ENCODE data around the gene MICAL3.

The MICAL3 gene

GRCh38 chr22:17753401-17753989 lies 270.9 kb downstream of the MICAL3 start:
- H3K4me3 ChIP-seq (replicated peaks; ENCODE audit: low read depth, low read length): no peak overlapping the region
- TF ChIP-seq CTCF (IDR thresholded peaks at IDR 0.05; ENCODE audit: low read length, missing control alignments): no peak
- DNase-seq (ENCODE audit: low read depth): no peak

- no peak overlapping the region for H3K4me3 ChIP-seq (replicated peaks; ENCODE audit: low read depth, low read length)
- DNase-seq (ENCODE audit: low read depth): no peak
- TF ChIP-seq CTCF (IDR thresholded peaks at IDR 0.05; ENCODE audit: low read length, missing control alignments): no peak
Measured at GRCh38 chr22:17751596-17751995, 272.8 kb downstream of the MICAL3 start.

DNA sequence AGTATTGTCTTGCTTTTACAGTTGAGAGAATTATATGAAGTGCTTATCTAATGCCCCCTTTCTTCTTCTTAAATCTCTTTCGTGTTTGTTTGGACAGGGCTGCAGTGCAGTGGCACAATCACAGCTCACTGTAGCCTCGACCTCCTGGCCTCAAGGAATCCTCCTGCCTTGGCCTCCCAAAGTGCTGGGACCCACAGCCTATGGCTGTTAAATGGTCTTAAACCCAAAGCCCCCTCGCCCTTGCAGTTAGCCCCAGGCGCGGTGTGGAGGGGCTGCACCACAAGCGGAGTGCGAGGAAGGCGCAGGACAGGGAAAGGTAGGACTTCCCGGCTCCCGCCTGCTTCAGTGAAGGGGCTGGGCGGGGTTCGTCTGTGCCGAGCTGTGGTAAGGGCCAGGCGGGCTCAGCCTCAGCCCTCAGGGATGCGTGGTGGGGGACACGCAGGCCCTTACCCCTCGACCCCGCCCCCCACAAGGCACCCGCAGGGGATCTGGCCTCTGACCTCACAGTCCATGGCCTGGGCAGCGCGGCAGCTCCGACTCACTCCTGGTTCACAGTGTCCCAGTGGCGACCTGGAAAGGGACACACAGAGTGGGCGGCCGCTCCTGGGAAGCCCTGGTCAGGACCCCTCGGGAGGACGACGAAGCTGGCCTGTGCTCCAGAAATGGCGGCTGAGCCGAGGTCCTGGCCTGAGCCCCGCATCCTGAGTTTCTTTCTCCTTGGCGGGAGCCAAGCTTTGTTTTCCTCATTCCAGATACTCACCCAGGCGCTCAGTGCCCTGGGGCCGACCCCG lies 274.6 kb downstream of the MICAL3 start:
- TF ChIP-seq CTCF (IDR thresholded peaks at IDR 0.05; ENCODE audit: low read length, missing control alignments): no peak
- no peak for DNase-seq (ENCODE audit: low read depth)
- H3K4me3 ChIP-seq (replicated peaks; ENCODE audit: low read depth, low read length): no peak overlapping the region

DNA sequence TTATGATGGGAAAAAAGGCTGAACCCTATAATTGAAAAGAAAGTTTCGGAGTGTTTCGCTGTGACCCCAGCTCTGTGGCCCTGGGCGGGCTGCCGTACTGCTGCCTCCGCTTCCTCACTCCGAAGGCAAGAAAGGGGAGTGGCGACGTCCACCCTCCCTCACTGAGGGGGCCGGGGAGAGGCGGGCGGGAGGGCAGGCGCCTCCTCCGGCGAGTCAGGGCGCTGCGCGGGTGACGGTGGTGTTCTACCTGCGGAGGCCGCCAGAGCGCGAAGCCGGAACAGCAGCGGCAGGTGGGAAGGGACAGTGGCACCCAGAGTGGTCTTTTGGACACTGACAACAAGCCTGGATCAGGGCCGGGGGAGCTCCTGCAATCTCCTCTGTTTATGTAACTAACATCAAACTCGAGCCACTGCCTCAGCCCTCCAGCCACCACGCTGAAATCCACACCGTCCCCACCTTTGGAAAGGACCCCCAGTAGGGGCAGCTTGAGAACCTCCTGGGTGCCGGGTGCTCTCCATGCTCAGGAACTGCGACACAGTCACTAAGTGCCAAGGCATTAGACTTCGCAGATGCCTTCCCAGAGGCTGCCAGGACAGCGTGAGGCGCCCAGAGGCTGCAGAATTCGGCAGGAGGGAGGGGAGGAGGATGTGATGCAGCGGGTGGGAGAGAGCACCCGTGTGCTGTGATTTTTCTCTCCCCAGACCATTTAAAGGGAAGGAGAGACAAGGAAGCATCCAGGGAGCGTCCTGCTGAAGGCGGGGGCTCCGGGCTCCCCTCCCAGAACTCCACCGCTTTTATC lies 275.6 kb downstream of the MICAL3 start:
- no peak overlapping the region for H3K4me3 ChIP-seq (replicated peaks; ENCODE audit: low read depth, low read length)
- no peak for TF ChIP-seq CTCF (IDR thresholded peaks at IDR 0.05; ENCODE audit: low read length, missing control alignments)
- no peak for DNase-seq (ENCODE audit: low read depth)

GRCh38 chr22:17746916-17747315 lies 277.4 kb downstream of the MICAL3 start:
- no peak for DNase-seq (ENCODE audit: low read depth)
- H3K4me3 ChIP-seq (replicated peaks; ENCODE audit: low read depth, low read length): no peak overlapping the region
- TF ChIP-seq CTCF (IDR thresholded peaks at IDR 0.05; ENCODE audit: low read length, missing control alignments): no peak

DNA sequence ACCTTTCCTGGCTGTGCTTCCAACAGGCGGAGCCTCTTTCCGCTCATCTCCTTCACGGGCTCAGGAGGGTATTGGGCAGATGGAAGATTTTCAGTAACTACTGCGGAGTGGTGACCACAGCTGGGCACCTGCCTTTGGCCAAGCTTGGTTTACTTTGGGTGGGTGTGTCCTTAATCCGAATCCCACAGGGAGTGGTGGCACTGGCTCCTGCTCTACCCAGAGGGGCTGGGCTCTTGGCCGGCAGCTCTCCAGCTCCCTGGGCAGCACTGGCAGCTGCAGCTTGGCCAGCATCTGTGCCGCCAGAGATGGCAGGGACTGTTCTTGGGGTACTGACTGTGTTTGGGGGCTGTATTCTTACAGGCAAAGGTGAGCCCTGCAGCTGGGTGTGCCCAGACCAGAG lies 279.9 kb downstream of the MICAL3 start:
- DNase-seq (ENCODE audit: low read depth): no peak
- H3K4me3 ChIP-seq (replicated peaks; ENCODE audit: low read depth, low read length): no peak overlapping the region
- no peak for TF ChIP-seq CTCF (IDR thresholded peaks at IDR 0.05; ENCODE audit: low read length, missing control alignments)

Measured in fibroblast of pulmonary artery (primary cell).